Breast epithelium (tissue), 4 donors: ENCODE measurements around the gene KLRF1. TPM values are rescaled to one million over a fixed set of nuclear protein-coding genes. Genes with fewer than 3 reads are reported as not detected.

Experiments
- DNase-seq, 2 donors: peaks; one replicate each; pipeline ENCODE4 v3.0.0-alpha.2; 2019; ENCODE audit warnings: low spot score in 2 of 2
- H3K27ac ChIP-seq, 2 donors: fragments of 200-600 bp; sonication (generic) in 1 of 2; one replicate each; pipeline ENCODE4 v1.5.1; 2016 to 2019; ENCODE audit warnings: mild to moderate bottlenecking in 1 of 2
- H3K27me3 ChIP-seq, 2 donors: fragments of 200-600 bp; sonication (generic) in 1 of 2; one replicate each; pipeline versions ENCODE4 v1.5.1 to v1.6.0; 2017 to 2019; ENCODE audit warnings: control low read depth in 1 of 2, mild to moderate bottlenecking in 1 of 2
- H3K36me3 ChIP-seq: fragments of 200-600 bp; one replicate; pipeline ENCODE4 v1.5.1; 2019
- H3K4me1 ChIP-seq, 2 donors: fragments of 200-600 bp; sonication (generic); one replicate each; pipeline ENCODE4 v1.5.1; 2016 to 2019; ENCODE audit warnings: control low read depth in 1 of 2
- H3K4me3 ChIP-seq, 3 donors: fragments of 200-600 bp; sonication (generic); 1 replicate in 2 of 3; 2 replicates in 1 of 3; pipeline ENCODE4 v1.5.1; 2016 to 2019; ENCODE audit warnings: mild to moderate bottlenecking in 3 of 3, moderate library complexity in 2 of 3
- H3K9me3 ChIP-seq, 2 donors: fragments of 200-600 bp; sonication (generic) in 1 of 2; one replicate each; pipeline ENCODE4 v1.5.1; 2016 to 2019; ENCODE audit warnings: control low read depth in 1 of 2
- POLR2A ChIP-seq: fragments of 450-650 bp; IDR thresholded peaks from one replicate; pipeline ENCODE4 v1.6.1; 2016; ENCODE audit warnings: antibody characterized with exemption, mild to moderate bottlenecking, moderate library complexity
- POLR2AphosphoS5 ChIP-seq, 3 donors: sonication (generic); formaldehyde crosslinking; IDR thresholded peaks; one replicate each; pipeline ENCODE4 v1.6.1; 2017; ENCODE audit warnings: antibody characterized with exemption in 3 of 3
- intact Hi-C: fragments of 100-400 bp; cut with DNase I; formaldehyde crosslinking; loops from one replicate; pipeline ENCODE4 v1.15.1; 2023; ENCODE audit warnings: low total_unique reads
- total RNA-seq, 3 donors: library from RNA; depleted of rRNA; stranded (reverse); fragments of >200 nt; gene quantifications; one replicate each; pipeline ENCODE4 v1.1.0, GENCODE V29; 2016
- TF ChIP-seq, protein P1 (sequence below), 3 donors: fragments of 450-650 bp; IDR thresholded peaks; one replicate each; pipeline ENCODE4 v1.5.1; 2016 to 2017; ENCODE audit warnings: antibody characterized with exemption in 3 of 3, mild to moderate bottlenecking in 3 of 3, moderate library complexity in 3 of 3

The KLRF1 gene
- total RNA-seq, 3 donors from 2014 or later: 0.32 to 0.44 TPM; not detected in 1

DNA sequence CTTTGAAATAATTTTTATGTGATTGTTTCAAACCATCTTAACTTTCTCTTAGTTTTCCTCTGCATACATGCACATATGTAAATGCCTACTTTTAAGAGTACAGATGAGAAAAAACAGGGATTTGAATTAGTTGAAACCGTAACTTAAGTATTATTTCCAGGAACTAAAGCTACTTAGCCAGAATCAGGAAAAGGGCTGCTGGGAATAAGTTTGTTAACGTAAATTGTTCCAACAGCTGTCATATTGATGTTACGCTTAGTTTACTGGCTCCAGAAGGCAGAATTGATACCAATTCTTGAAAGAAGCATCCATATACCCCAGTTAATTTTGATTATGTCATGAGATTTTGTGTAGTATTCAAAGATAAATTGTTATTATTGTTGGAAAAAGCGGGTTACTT is 17.9 kb upstream of the KLRF1 start:
- Histone ChIP-seq H3K27me3 (no peaks in the 10 kb centered on the region), H3K9me3 (no peaks in the 10 kb centered on the region), H3K27ac (no peak overlapping the region), H3K4me3 (no peak overlapping the region), H3K36me3 (no peaks in the 10 kb centered on the region), H3K4me1 (no peaks in the 10 kb centered on the region)
- no peak for DNase-seq
- intact Hi-C loops: no loop called here
- TF ChIP-seq, protein P1, sequence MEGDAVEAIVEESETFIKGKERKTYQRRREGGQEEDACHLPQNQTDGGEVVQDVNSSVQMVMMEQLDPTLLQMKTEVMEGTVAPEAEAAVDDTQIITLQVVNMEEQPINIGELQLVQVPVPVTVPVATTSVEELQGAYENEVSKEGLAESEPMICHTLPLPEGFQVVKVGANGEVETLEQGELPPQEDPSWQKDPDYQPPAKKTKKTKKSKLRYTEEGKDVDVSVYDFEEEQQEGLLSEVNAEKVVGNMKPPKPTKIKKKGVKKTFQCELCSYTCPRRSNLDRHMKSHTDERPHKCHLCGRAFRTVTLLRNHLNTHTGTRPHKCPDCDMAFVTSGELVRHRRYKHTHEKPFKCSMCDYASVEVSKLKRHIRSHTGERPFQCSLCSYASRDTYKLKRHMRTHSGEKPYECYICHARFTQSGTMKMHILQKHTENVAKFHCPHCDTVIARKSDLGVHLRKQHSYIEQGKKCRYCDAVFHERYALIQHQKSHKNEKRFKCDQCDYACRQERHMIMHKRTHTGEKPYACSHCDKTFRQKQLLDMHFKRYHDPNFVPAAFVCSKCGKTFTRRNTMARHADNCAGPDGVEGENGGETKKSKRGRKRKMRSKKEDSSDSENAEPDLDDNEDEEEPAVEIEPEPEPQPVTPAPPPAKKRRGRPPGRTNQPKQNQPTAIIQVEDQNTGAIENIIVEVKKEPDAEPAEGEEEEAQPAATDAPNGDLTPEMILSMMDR (IDR thresholded peaks at IDR 0.05): no peak
- TF ChIP-seq POLR2AphosphoS5 (IDR thresholded peaks at IDR 0.05) (no peak), POLR2A (no peak)

DNA sequence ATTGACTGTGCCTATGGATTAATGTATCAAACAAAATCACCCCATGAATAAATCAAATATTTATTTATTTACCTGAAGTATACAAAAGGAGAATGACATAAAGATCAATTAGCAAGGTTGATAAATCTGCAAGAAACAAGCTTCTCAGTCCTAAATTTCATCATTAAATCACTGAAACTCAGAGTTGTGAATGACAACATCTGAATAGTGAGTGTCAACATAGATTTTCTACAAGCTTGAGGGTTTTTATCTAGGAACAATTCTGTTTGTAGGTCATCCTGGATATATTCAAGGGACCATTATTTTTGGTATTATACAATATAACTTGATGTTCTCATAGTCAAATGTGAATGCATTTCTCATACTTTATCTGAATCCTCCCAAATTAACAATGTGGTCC is 17.4 kb upstream of the KLRF1 start:
- no peaks in the 10 kb centered on the region for H3K4me1 ChIP-seq
- no peak for DNase-seq
- no peak overlapping the region for H3K27ac ChIP-seq
- no peak overlapping the region for H3K4me3 ChIP-seq
- TF ChIP-seq, protein P1 (IDR thresholded peaks at IDR 0.05): no peak
- TF ChIP-seq POLR2A: no peak
- TF ChIP-seq POLR2AphosphoS5 (IDR thresholded peaks at IDR 0.05): no peak
- intact Hi-C loops: loop anchor here (10.0 kb wide), 1 partner anchor 115 kb away; no protein-coding TSS in a partner anchor
- H3K36me3 ChIP-seq: no peaks in the 10 kb centered on the region
- no peaks in the 10 kb centered on the region for H3K9me3 ChIP-seq
- H3K27me3 ChIP-seq: no peaks in the 10 kb centered on the region

DNA sequence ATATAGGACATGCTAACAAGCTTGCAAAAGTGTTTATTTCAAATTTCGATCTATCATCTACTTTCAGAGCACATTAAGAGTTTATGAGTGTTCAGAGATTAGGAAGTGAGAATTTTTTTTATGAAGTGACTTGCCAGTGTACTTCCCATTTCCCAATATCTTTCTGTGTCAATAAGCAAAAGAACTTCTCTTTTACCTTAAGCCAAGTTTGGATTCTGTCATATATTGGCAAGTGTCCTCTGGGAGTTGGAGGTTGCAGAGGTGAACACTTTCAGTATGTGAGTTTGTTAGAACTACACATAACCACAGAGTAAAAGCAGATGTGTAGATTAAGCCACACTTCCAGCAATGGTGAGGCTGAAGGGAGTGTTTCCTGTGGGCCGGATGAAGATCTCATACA is 16.6 kb upstream of the KLRF1 start:
- no peak overlapping the region for H3K27ac ChIP-seq
- intact Hi-C loops: loop anchor here (10.0 kb wide), 1 partner anchor 114 kb away; no protein-coding TSS in a partner anchor
- H3K4me3 ChIP-seq: no peak overlapping the region
- no peak for DNase-seq
- TF ChIP-seq, protein P1 (IDR thresholded peaks at IDR 0.05): no peak
- TF ChIP-seq POLR2A: no peak
- TF ChIP-seq POLR2AphosphoS5 (IDR thresholded peaks at IDR 0.05): no peak
- H3K36me3 ChIP-seq: no peaks in the 10 kb centered on the region
- H3K27me3 ChIP-seq: no peaks in the 10 kb centered on the region
- H3K4me1 ChIP-seq: no peaks in the 10 kb centered on the region
- H3K9me3 ChIP-seq: no peaks in the 10 kb centered on the region

DNA sequence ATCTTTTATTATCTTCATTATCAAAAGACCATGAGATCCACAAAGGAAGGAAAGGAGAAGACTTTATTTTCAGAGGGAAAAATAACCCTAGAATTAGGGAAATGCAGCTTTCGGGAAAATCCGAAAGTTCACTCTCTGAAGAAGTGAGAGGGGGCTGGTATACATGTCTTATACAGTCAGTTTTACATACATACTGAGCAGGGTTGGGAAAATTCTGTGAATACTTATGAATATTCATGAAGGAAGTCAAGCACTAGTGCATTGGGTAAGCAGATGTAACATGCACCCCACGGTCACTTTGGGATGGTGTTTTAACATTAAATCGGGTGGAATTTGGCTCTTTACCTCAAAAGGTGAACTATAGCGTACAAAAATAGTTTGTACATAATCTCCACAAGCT is 15.7 kb upstream of the KLRF1 start:
- intact Hi-C loops: loop anchor here (10.0 kb wide), 1 partner anchor 113 kb away; no protein-coding TSS in a partner anchor
- Histone ChIP-seq H3K9me3 (no peaks in the 10 kb centered on the region), H3K4me1 (no peaks in the 10 kb centered on the region), H3K36me3 (no peaks in the 10 kb centered on the region), H3K4me3 (no peak overlapping the region), H3K27me3 (no peaks in the 10 kb centered on the region), H3K27ac (no peak overlapping the region)
- TF ChIP-seq POLR2A (no peak), POLR2AphosphoS5 (IDR thresholded peaks at IDR 0.05) (no peak)
- TF ChIP-seq, protein P1 (IDR thresholded peaks at IDR 0.05): no peak
- DNase-seq: no peak

DNA sequence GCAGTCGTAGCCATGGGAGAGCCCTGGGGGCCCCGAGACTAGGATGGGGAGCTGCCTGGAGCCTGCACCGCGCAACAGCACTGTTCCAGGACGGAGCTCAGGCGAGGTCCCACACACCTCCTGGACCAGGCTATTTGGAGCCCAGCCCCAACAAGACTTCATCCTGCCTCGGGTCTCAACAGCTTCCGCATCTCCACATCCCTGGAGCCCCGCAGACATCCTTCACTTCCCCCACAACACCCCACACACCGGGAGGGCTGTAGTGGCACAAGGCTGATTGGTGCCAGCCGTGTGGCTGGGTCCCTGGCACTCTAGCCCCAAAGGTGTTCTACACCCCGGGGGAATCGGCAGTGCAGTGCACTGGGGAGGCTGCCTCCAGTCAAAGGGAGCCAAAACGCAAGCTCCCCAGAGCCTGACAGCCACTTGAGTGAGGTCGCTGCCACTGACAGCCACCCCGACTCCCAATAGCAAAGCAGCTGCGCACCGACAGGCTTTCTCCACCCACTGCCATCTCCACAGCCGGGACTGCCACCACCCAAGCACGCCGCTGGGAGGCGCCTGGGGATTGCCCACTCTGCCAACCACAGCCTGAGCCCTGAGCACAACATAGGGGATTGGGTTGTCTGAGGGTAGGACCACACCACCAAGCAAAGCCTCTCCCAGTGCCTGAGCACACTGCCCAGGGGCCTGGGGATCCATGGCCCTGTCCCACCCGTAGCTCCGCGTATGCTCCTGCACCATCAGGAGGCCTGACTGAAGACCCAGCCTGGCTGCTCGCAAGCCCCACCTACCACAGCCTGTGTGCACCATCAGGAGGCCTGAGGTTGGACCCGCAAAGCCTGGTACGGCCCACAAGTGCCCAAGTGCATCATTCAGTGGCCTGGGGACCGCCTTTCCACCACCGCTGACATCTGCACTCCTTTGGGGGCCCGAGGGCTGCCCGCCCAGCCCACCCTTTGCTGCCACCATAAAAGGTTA is 13.2 kb upstream of the KLRF1 start:
- no peaks in the 10 kb centered on the region for H3K36me3 ChIP-seq
- H3K9me3 ChIP-seq: no peaks in the 10 kb centered on the region
- TF ChIP-seq, protein P1 (IDR thresholded peaks at IDR 0.05): peak; percentile 32 to 56 (median 34)
- TF ChIP-seq POLR2AphosphoS5 (IDR thresholded peaks at IDR 0.05) (no peak), POLR2A (no peak)
- H3K4me3 ChIP-seq: peak overlapping the region in 2 of 3 donors; percentile 15 to 58
- no peak overlapping the region for H3K27ac ChIP-seq
- intact Hi-C loops: loop anchor here (10.0 kb wide), 1 partner anchor 111 kb away; no protein-coding TSS in a partner anchor
- no peaks in the 10 kb centered on the region for H3K4me1 ChIP-seq
- no peaks in the 10 kb centered on the region for H3K27me3 ChIP-seq
- peak; percentile 32 to 75 for DNase-seq
